ENCODE results near the gene ARNT2. TPM values are rescaled to one million over a fixed set of nuclear protein-coding genes. Genes with fewer than 3 reads are reported as not detected.

Gene ARNT2
- total and polyA plus RNA-seq, 2 of the 13 experiments (the other 11 are each of a cell fraction or from before 2014, with no cell fraction given), result 0.69 to 1.7 TPM

- Histone ChIP-seq H4K20me1 (ENCODE audit: insufficient read depth, low read length) (no peaks in the 10 kb centered on the region), H2AFZ (ENCODE audit: low read length) (no peak overlapping the region), H3K9me3 (ENCODE audit: low read length) (no peaks in the 10 kb centered on the region), H3K27me3 (ENCODE audit: control insufficient read depth in 1 of 2, insufficient read depth in 2 of 2, low read length in 2 of 2) (no peaks in the 10 kb centered on the region; a peak in 2 of 5 replicates), H3K9ac (ENCODE audit: insufficient read depth, low read depth, low read length) (no peak overlapping the region), H3K4me3 (replicated peaks in 1 of 3; ENCODE audit: insufficient read depth in 1 of 3, low read depth in 2 of 3, low read length in 3 of 3) (no peak overlapping the region), H3K36me3 (replicated peaks in 1 of 2; ENCODE audit: control insufficient read depth in 1 of 2, insufficient read depth in 2 of 2, low read length in 2 of 2) (no peaks in the 10 kb centered on the region), H3K79me2 (ENCODE audit: insufficient read depth, low read length) (no peaks in the 10 kb centered on the region), H3K4me2 (ENCODE audit: low read depth, low read length) (no peak overlapping the region), H3K27ac (ENCODE audit: extremely low read length, insufficient read depth, low read length) (no peak overlapping the region), H3K4me1 (ENCODE audit: insufficient read depth, low read length) (peaks cover 49% of the 10 kb centered on the region)
- in situ Hi-C loops (cut with HindIII; ENCODE audit: extremely low pct_ligation_motif_present, low pct_unique_long_range_greater_than_20kb) (no loop called here), intact Hi-C loops (cut with micrococcal nuclease; ENCODE audit: unreplicated experiment) (no loop called here)
- ChIA-PET POLR2A (no interaction called here), CTCF (ENCODE audit: low intra/inter-chr PET ratio, low total read pairs) (no interaction called here)
- no TSS peak for BruUV-seq (replicated peaks)
- FAIRE-seq, result no peak
- TF ChIP-seq POLR2G (IDR thresholded peaks at IDR 0.05; ENCODE audit: low read depth, low read length) (no peak), MATR3 (CRISPR knock-in tag; IDR thresholded peaks at IDR 0.05) (no peak), PRPF4 (IDR thresholded peaks at IDR 0.05; ENCODE audit: low read depth, low read length, poor library complexity, severe bottlenecking) (no peak), DDIT3 (CRISPR knock-in tag; IDR thresholded peaks at IDR 0.05) (no peak), MBNL3 (CRISPR knock-in tag; conservative IDR thresholded peaks at IDR 0.05) (no peak), CBX5 (CRISPR knock-in tag; IDR thresholded peaks at IDR 0.05; ENCODE audit: borderline replicate concordance) (no peak), ARNT2 (CRISPR knock-in tag; IDR thresholded peaks at IDR 0.05; ENCODE audit: low read depth) (no peak), ZBTB34 (CRISPR knock-in tag; IDR thresholded peaks at IDR 0.05) (no peak), ZNF251 (CRISPR knock-in tag; IDR thresholded peaks at IDR 0.05) (no peak), ZSCAN20 (CRISPR knock-in tag; IDR thresholded peaks at IDR 0.05; ENCODE audit: borderline replicate concordance) (no peak), ZNF362 (CRISPR knock-in tag; IDR thresholded peaks at IDR 0.05; ENCODE audit: borderline replicate concordance) (no peak), FOXC1 (CRISPR knock-in tag; IDR thresholded peaks at IDR 0.05; ENCODE audit: borderline replicate concordance) (no peak), ARNTL (CRISPR knock-in tag; IDR thresholded peaks at IDR 0.05) (no peak), HIC2 (CRISPR knock-in tag; IDR thresholded peaks at IDR 0.05; ENCODE audit: low read depth) (no peak), HNRNPK (IDR thresholded peaks at IDR 0.05; ENCODE audit: low read depth, low read length, poor library complexity, severe bottlenecking) (no peak), CAMTA2 (CRISPR knock-in tag; IDR thresholded peaks at IDR 0.05; ENCODE audit: borderline replicate concordance) (no peak), IRF9 (CRISPR knock-in tag; IDR thresholded peaks at IDR 0.05; ENCODE audit: borderline replicate concordance) (no peak), HNRNPH1 (optimal IDR thresholded peaks at IDR 0.05; ENCODE audit: low read depth, low read length) (no peak), ZSCAN30 (CRISPR knock-in tag; IDR thresholded peaks at IDR 0.05) (no peak)
- WGBS (ENCODE audit: low lambda C conversion rate), result 40% methylated on average over 1 of the region's 2 CpGs
- ATAC-seq, result no peak
- no peak for DNase-seq (ENCODE audit: low spot score)
These were observed 79.6 kb downstream of the ARNT2 start for GRCh38 chr15:80483725-80484161.

Measured in HepG2 (cell line).